ENCODE data around the gene BID. TPM values are rescaled to one million over a fixed set of nuclear protein-coding genes. Genes with fewer than 3 reads are reported as not detected.

Gene BID
- total RNA-seq (2022; extraction: Qiagen RNA extraction; ENCODE audit: low read depth) = 57.8 to 79.7 TPM (median 74.3 TPM) in 5 replicates

DNA sequence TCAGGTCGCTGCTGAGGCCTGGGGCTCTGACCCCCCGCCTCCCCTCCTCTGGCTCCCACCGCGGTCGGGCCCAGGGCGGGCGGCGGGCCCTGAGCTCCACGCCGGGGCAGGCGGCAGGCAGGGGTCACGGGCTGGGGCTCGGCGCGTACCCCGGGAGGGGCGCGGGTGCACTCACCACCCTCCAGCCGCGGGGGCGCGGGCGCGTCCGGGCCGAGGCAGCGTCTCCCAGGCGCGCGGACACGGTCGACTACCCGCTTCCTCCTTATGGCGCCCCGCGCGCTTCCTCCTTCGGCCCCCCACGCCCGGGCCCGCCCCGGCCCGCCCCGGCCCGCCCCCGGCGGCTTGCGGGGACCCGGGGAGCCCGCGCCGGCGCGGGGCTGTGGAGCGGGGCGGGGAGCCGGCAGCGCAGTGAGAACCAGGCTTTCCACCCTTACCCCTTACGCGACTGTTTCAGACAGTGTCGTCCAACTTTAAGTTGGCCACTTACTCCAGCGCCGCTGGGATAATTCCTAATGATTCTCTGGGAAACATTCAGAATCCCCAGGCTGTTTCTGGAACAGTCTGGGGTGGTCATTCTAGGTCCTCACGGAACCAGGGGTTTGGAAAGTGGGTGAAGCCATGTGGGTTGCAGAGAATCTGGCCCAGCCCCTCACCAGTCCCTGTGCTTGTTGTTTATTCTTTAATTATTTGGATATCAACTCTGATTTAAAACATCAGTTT is at the start of gene BID:
Gene BID, minus strand, starts transcription at position 264 of the 720 bp plus-strand sequence. CDS start 24,353 bp downstream, outside the sequence.

Other genes starting within 250 kb of the BID start
- gene SLC25A18, start 211.0 kb downstream of the BID start, total RNA-seq (2022; extraction: Qiagen RNA extraction; ENCODE audit: low read depth) = 0.05 TPM in 1 of 5 replicates, not detected in the others
- 117 to 150 TPM (median 126 TPM) in 5 replicates for gene ATP6V1E1, start 145.7 kb downstream of the BID start, total RNA-seq (2022; extraction: Qiagen RNA extraction; ENCODE audit: low read depth)
- gene BCL2L13, start 135.7 kb downstream of the BID start, total RNA-seq (2022; extraction: Qiagen RNA extraction; ENCODE audit: low read depth) = 34.0 to 43.2 TPM (median 34.4 TPM) in 5 replicates